Breast epithelium (tissue), 4 donors: ENCODE results near the gene IER5L. TPM values are rescaled to one million over a fixed set of nuclear protein-coding genes. Genes with fewer than 3 reads are reported as not detected.

Source experiments
- DNase-seq, 2 donors: peaks; one replicate each; pipeline ENCODE4 v3.0.0-alpha.2; 2019; ENCODE audit warnings: low spot score in 2 of 2
- H3K27ac ChIP-seq, 2 donors: fragments of 200-600 bp; sonication (generic) in 1 of 2; one replicate each; pipeline ENCODE4 v1.5.1; 2016 to 2019; ENCODE audit warnings: mild to moderate bottlenecking in 1 of 2
- H3K27me3 ChIP-seq, 2 donors: fragments of 200-600 bp; sonication (generic) in 1 of 2; one replicate each; pipeline versions ENCODE4 v1.5.1 to v1.6.0; 2017 to 2019; ENCODE audit warnings: control low read depth in 1 of 2, mild to moderate bottlenecking in 1 of 2
- H3K36me3 ChIP-seq: fragments of 200-600 bp; one replicate; pipeline ENCODE4 v1.5.1; 2019
- H3K4me1 ChIP-seq, 2 donors: fragments of 200-600 bp; sonication (generic); one replicate each; pipeline ENCODE4 v1.5.1; 2016 to 2019; ENCODE audit warnings: control low read depth in 1 of 2
- H3K4me3 ChIP-seq, 3 donors: fragments of 200-600 bp; sonication (generic); 1 replicate in 2 of 3; 2 replicates in 1 of 3; pipeline ENCODE4 v1.5.1; 2016 to 2019; ENCODE audit warnings: mild to moderate bottlenecking in 3 of 3, moderate library complexity in 2 of 3
- H3K9me3 ChIP-seq, 2 donors: fragments of 200-600 bp; sonication (generic) in 1 of 2; one replicate each; pipeline ENCODE4 v1.5.1; 2016 to 2019; ENCODE audit warnings: control low read depth in 1 of 2
- CTCF ChIP-seq, 3 donors: fragments of 450-650 bp; IDR thresholded peaks; one replicate each; pipeline ENCODE4 v1.5.1; 2016 to 2017; ENCODE audit warnings: antibody characterized with exemption in 3 of 3, mild to moderate bottlenecking in 3 of 3, moderate library complexity in 3 of 3
- POLR2A ChIP-seq: fragments of 450-650 bp; IDR thresholded peaks from one replicate; pipeline ENCODE4 v1.6.1; 2016; ENCODE audit warnings: antibody characterized with exemption, mild to moderate bottlenecking, moderate library complexity
- POLR2AphosphoS5 ChIP-seq, 3 donors: sonication (generic); formaldehyde crosslinking; IDR thresholded peaks; one replicate each; pipeline ENCODE4 v1.6.1; 2017; ENCODE audit warnings: antibody characterized with exemption in 3 of 3
- intact Hi-C: fragments of 100-400 bp; cut with DNase I; formaldehyde crosslinking; loops from one replicate; pipeline ENCODE4 v1.15.1; 2023; ENCODE audit warnings: low total_unique reads
- total RNA-seq, 3 donors: library from RNA; depleted of rRNA; stranded (reverse); fragments of >200 nt; gene quantifications; one replicate each; pipeline ENCODE4 v1.1.0, GENCODE V29; 2016

IER5L gene
- total RNA-seq, 3 donors from 2014 or later, result 4.3 to 18.4 (median 18.1) TPM

- Histone ChIP-seq H3K36me3 (no peaks in the 10 kb centered on the region), H3K4me3 (peak overlapping the region in 1 of 3 donors; percentile 5), H3K9me3 (no peaks in the 10 kb centered on the region), H3K27me3 (no peaks in the 10 kb centered on the region), H3K4me1 (peaks cover 10 to 12% of the 10 kb centered on the region in 2 donors), H3K27ac (peak overlapping the region; percentile 94 to 95)
- TF ChIP-seq CTCF (IDR thresholded peaks at IDR 0.05), result no peak
- DNase-seq, result no peak
- intact Hi-C loops, result no loop called here
Measured at GRCh38 chr9:129162497-129163197, 15.4 kb downstream of the IER5L start.

- Histone ChIP-seq H3K9me3 (no peaks in the 10 kb centered on the region), H3K27ac (no peak overlapping the region), H3K27me3 (no peaks in the 10 kb centered on the region), H3K4me3 (peak overlapping the region in 1 of 3 donors; percentile 5), H3K4me1 (peaks cover 7 to 11% of the 10 kb centered on the region in 2 donors), H3K36me3 (no peaks in the 10 kb centered on the region)
- intact Hi-C loops, result no loop called here
- no peak for TF ChIP-seq POLR2A
- TF ChIP-seq POLR2AphosphoS5 (IDR thresholded peaks at IDR 0.05), result no peak
- DNase-seq, result no peak
Measured at GRCh38 chr9:129161534-129161837, 16.6 kb downstream of the IER5L start.

- H3K4me1 ChIP-seq, result peaks cover 3 to 8% of the 10 kb centered on the region in 2 donors
- TF ChIP-seq POLR2A (no peak), POLR2AphosphoS5 (IDR thresholded peaks at IDR 0.05) (no peak), CTCF (IDR thresholded peaks at IDR 0.05) (no peak)
- H3K9me3 ChIP-seq, result no peaks in the 10 kb centered on the region
- H3K4me3 ChIP-seq, result no peak overlapping the region
- DNase-seq, result no peak
- H3K36me3 ChIP-seq, result no peaks in the 10 kb centered on the region
- H3K27ac ChIP-seq, result peak overlapping the region in 1 of 2 donors; percentile 32
- intact Hi-C loops, result no loop called here
- no peaks in the 10 kb centered on the region for H3K27me3 ChIP-seq
Measured at GRCh38 chr9:129160712-129161533, 17.1 kb downstream of the IER5L start.

GRCh38 chr9:129156163-129156562, 21.9 kb downstream of the IER5L start:
- Histone ChIP-seq H3K36me3 (no peaks in the 10 kb centered on the region), H3K27me3 (no peaks in the 10 kb centered on the region), H3K27ac (no peak overlapping the region), H3K4me1 (no peaks in the 10 kb centered on the region), H3K4me3 (no peak overlapping the region), H3K9me3 (no peaks in the 10 kb centered on the region)
- no peak for DNase-seq
- TF ChIP-seq POLR2A (no peak), POLR2AphosphoS5 (IDR thresholded peaks at IDR 0.05) (no peak), CTCF (IDR thresholded peaks at IDR 0.05) (no peak)
- intact Hi-C loops, result no loop called here

GRCh38 chr9:129154866-129155477, 23.1 kb downstream of the IER5L start:
- intact Hi-C loops, result no loop called here
- DNase-seq, result no peak
- H3K36me3 ChIP-seq, result no peaks in the 10 kb centered on the region
- no peaks in the 10 kb centered on the region for H3K9me3 ChIP-seq
- H3K27ac ChIP-seq, result no peak overlapping the region
- no peaks in the 10 kb centered on the region for H3K27me3 ChIP-seq
- TF ChIP-seq POLR2AphosphoS5 (IDR thresholded peaks at IDR 0.05) (no peak), POLR2A (no peak), CTCF (IDR thresholded peaks at IDR 0.05) (no peak)
- no peak overlapping the region for H3K4me3 ChIP-seq
- H3K4me1 ChIP-seq, result no peaks in the 10 kb centered on the region
